ENCODE data around the gene TMEM181. TPM values are rescaled to one million over a fixed set of nuclear protein-coding genes. Genes with fewer than 3 reads are reported as not detected.
A peak's percentile ranks its signal among the peaks of the same experiment; 100 is the strongest.
"Not testable (repeated sequence)": the region's sequence is repeated elsewhere in the genome, so short reads cannot be mapped to it uniquely, and the experiment has no call there.

TMEM181 gene
- total RNA-seq, 1 donor from 2014 or later, result 17.0 TPM

GRCh38 chr6:158543606-158544185 lies 16.2 kb upstream of the TMEM181 start:
- Mint-ChIP-seq H3K27ac (no peak overlapping the region), H3K36me3 (ENCODE audit: low read depth) (peaks cover 2% of the 10 kb centered on the region), H3K4me1 (ENCODE audit: low read depth) (no peaks in the 10 kb centered on the region), H3K27me3 (ENCODE audit: insufficient read depth) (peaks cover 17% of the 10 kb centered on the region), H3K4me3 (no peak overlapping the region), H3K9me3 (no peaks in the 10 kb centered on the region)
- DNase-seq (ENCODE audit: low spot score), result no peak
- intact Hi-C loops (cut with micrococcal nuclease), result no loop called here

- Mint-ChIP-seq H3K36me3 (ENCODE audit: low read depth) (peaks cover 2% of the 10 kb centered on the region), H3K27ac (no peak overlapping the region), H3K9me3 (no peaks in the 10 kb centered on the region), H3K4me1 (ENCODE audit: low read depth) (no peaks in the 10 kb centered on the region), H3K27me3 (ENCODE audit: insufficient read depth) (peaks cover 12% of the 10 kb centered on the region), H3K4me3 (no peak overlapping the region)
- intact Hi-C loops (cut with micrococcal nuclease), result no loop called here
- DNase-seq (ENCODE audit: low spot score), result no peak
Measured at GRCh38 chr6:158544428-158544827, 15.5 kb upstream of the TMEM181 start.

GRCh38 chr6:158545043-158545966 lies 14.6 kb upstream of the TMEM181 start:
- Mint-ChIP-seq H3K9me3 (no peaks in the 10 kb centered on the region), H3K27me3 (ENCODE audit: insufficient read depth) (peaks cover 7% of the 10 kb centered on the region), H3K4me3 (no peak overlapping the region), H3K27ac (no peak overlapping the region), H3K4me1 (ENCODE audit: low read depth) (no peaks in the 10 kb centered on the region), H3K36me3 (ENCODE audit: low read depth) (peaks cover 2% of the 10 kb centered on the region)
- DNase-seq (ENCODE audit: low spot score), result no peak
- intact Hi-C loops (cut with micrococcal nuclease), result no loop called here

- H3K27me3 Mint-ChIP-seq (ENCODE audit: insufficient read depth), result peaks cover 11% of the 10 kb centered on the region
- intact Hi-C loops (cut with micrococcal nuclease), result no loop called here
- DNase-seq (ENCODE audit: low spot score), result no peak
- H3K36me3 Mint-ChIP-seq (ENCODE audit: low read depth), result peaks cover 2% of the 10 kb centered on the region
- H3K27ac Mint-ChIP-seq, result no peak overlapping the region
- H3K4me1 Mint-ChIP-seq (ENCODE audit: low read depth), result no peaks in the 10 kb centered on the region
- H3K9me3 Mint-ChIP-seq, result no peaks in the 10 kb centered on the region
- no peak overlapping the region for H3K4me3 Mint-ChIP-seq
Measured at GRCh38 chr6:158548418-158549161, 11.3 kb upstream of the TMEM181 start.

- Mint-ChIP-seq H3K27me3 (ENCODE audit: insufficient read depth) (peaks cover 14% of the 10 kb centered on the region), H3K4me1 (ENCODE audit: low read depth) (no peaks in the 10 kb centered on the region), H3K36me3 (ENCODE audit: low read depth) (no peaks in the 10 kb centered on the region), H3K4me3 (no peak overlapping the region), H3K9me3 (no peaks in the 10 kb centered on the region), H3K27ac (no peak overlapping the region)
- intact Hi-C loops (cut with micrococcal nuclease), result no loop called here
- no peak for DNase-seq (ENCODE audit: low spot score)
Measured at GRCh38 chr6:158552055-158552795, 7.7 kb upstream of the TMEM181 start.

GRCh38 chr6:158552796-158553138 lies 7.1 kb upstream of the TMEM181 start:
- Mint-ChIP-seq H3K4me1 (ENCODE audit: low read depth) (no peaks in the 10 kb centered on the region), H3K36me3 (ENCODE audit: low read depth) (no peaks in the 10 kb centered on the region), H3K27me3 (ENCODE audit: insufficient read depth) (peaks cover 12% of the 10 kb centered on the region), H3K27ac (no peak overlapping the region), H3K9me3 (no peaks in the 10 kb centered on the region), H3K4me3 (no peak overlapping the region)
- no peak for DNase-seq (ENCODE audit: low spot score)
- intact Hi-C loops (cut with micrococcal nuclease), result no loop called here

- peaks cover 7% of the 10 kb centered on the region for H3K4me1 Mint-ChIP-seq (ENCODE audit: low read depth)
- no peak overlapping the region for H3K27ac Mint-ChIP-seq
- H3K9me3 Mint-ChIP-seq, result no peaks in the 10 kb centered on the region
- no peak for DNase-seq (ENCODE audit: low spot score)
- intact Hi-C loops (cut with micrococcal nuclease), result no loop called here
- no peak overlapping the region for H3K4me3 Mint-ChIP-seq
- H3K27me3 Mint-ChIP-seq (ENCODE audit: insufficient read depth), result peaks cover 8% of the 10 kb centered on the region
- H3K36me3 Mint-ChIP-seq (ENCODE audit: low read depth), result no peaks in the 10 kb centered on the region
Measured at GRCh38 chr6:158554611-158555361, 5.1 kb upstream of the TMEM181 start.

- DNase-seq (ENCODE audit: low spot score), result no peak
- intact Hi-C loops (cut with micrococcal nuclease), result no loop called here
- peaks cover 13% of the 10 kb centered on the region for H3K4me1 Mint-ChIP-seq (ENCODE audit: low read depth)
- H3K27me3 Mint-ChIP-seq (ENCODE audit: insufficient read depth), result peaks cover 7% of the 10 kb centered on the region
- H3K36me3 Mint-ChIP-seq (ENCODE audit: low read depth), result no peaks in the 10 kb centered on the region
- H3K27ac Mint-ChIP-seq, result no peak overlapping the region
- H3K9me3 Mint-ChIP-seq, result no peaks in the 10 kb centered on the region
- H3K4me3 Mint-ChIP-seq, result no peak overlapping the region
Measured at GRCh38 chr6:158556113-158556512, 3.8 kb upstream of the TMEM181 start.

GRCh38 chr6:158557110-158557509 lies 2.8 kb upstream of the TMEM181 start:
- H3K4me3 Mint-ChIP-seq; DNase-seq (ENCODE audit: low spot score); H3K27me3 Mint-ChIP-seq (ENCODE audit: insufficient read depth); H3K27ac Mint-ChIP-seq; intact Hi-C loops (cut with micrococcal nuclease); H3K36me3 Mint-ChIP-seq (ENCODE audit: low read depth); H3K9me3 Mint-ChIP-seq: not testable (repeated sequence)
- H3K4me1 Mint-ChIP-seq (ENCODE audit: low read depth), result peaks cover 19% of the 10 kb centered on the region

GRCh38 chr6:158557927-158558326 lies 2.0 kb upstream of the TMEM181 start:
- Mint-ChIP-seq H3K4me3 (no peak overlapping the region), H3K9me3 (no peaks in the 10 kb centered on the region), H3K27ac (no peak overlapping the region), H3K36me3 (ENCODE audit: low read depth) (peaks cover 4% of the 10 kb centered on the region), H3K4me1 (ENCODE audit: low read depth) (peaks cover 19% of the 10 kb centered on the region), H3K27me3 (ENCODE audit: insufficient read depth) (peaks cover 4% of the 10 kb centered on the region)
- intact Hi-C loops (cut with micrococcal nuclease), result no loop called here
- no peak for DNase-seq (ENCODE audit: low spot score)

GRCh38 chr6:158558415-158559306 lies 1.2 kb upstream of the TMEM181 start:
- no peak for DNase-seq (ENCODE audit: low spot score)
- Mint-ChIP-seq H3K27me3 (ENCODE audit: insufficient read depth) (peaks cover 3% of the 10 kb centered on the region), H3K9me3 (no peaks in the 10 kb centered on the region), H3K4me3 (peak overlapping the region; percentile 74), H3K4me1 (ENCODE audit: low read depth) (peaks cover 19% of the 10 kb centered on the region), H3K36me3 (ENCODE audit: low read depth) (peaks cover 4% of the 10 kb centered on the region), H3K27ac (peak overlapping the region; percentile 43)
- intact Hi-C loops (cut with micrococcal nuclease), result no loop called here

All from activated T-helper 1 cell treated with anti-CD3 and anti-CD28 coated beads, Interleukin-12 subunit alpha, Interleukin-12 subunit beta, Interleukin-2, Interleukin-4 antibody, amounts not matched to agents 30 ng/mL and 10 ng/mL and 1 ng/mL, durations not matched to agents 14 hours and 24 hours and 36 hours (primary cell).